ENCODE measurements around the gene KHK.
"Not testable (repeated sequence)": the region's sequence is repeated elsewhere in the genome, so short reads cannot be mapped to it uniquely, and the experiment has no call there.

The KHK gene

DNA sequence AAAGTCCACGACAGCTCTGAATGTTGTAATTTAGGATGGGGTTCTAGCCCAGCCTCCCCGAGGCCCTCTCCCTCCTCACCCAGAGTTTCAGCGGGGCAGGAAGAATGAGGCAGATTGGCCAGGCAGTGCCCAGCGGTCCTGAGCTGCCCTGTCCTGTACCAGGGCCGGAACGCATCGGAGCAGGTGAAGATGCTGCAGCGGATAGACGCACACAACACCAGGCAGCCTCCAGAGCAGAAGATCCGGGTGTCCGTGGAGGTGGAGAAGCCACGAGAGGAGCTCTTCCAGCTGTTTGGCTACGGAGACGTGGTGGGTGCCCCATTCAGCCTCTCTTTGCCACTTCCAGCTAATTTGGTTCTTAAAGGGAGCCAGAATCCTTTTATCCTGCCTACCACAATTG, 10.8 kb downstream of the KHK start:
- no peak for DNase-seq

DNA sequence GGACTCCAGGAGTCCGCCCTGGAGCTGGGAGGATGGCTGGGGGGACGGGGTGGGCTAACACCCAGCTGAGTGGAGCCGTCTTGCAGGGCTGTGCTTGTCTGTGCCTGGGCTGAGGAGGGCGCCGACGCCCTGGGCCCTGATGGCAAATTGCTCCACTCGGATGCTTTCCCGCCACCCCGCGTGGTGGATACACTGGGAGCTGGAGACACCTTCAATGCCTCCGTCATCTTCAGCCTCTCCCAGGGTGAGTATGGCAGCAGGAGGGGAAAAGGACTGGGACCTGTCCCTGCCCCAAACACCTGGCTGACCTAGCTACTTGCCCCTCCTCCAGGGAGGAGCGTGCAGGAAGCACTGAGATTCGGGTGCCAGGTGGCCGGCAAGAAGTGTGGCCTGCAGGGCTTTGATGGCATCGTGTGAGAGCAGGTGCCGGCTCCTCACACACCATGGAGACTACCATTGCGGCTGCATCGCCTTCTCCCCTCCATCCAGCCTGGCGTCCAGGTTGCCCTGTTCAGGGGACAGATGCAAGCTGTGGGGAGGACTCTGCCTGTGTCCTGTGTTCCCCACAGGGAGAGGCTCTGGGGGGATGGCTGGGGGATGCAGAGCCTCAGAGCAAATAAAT, 12.9 kb downstream of the KHK start:
- no peak for DNase-seq

DNA sequence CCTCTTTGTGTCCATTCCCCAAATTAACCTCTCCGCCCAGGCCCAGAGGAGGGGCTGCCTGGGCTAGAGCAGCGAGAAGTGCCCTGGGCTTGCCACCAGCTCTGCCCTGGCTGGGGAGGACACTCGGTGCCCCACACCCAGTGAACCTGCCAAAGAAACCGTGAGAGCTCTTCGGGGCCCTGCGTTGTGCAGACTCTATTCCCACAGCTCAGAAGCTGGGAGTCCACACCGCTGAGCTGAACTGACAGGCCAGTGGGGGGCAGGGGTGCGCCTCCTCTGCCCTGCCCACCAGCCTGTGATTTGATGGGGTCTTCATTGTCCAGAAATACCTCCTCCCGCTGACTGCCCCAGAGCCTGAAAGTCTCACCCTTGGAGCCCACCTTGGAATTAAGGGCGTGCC, 13.5 kb downstream of the KHK start:
- DNase-seq: no peak

DNA sequence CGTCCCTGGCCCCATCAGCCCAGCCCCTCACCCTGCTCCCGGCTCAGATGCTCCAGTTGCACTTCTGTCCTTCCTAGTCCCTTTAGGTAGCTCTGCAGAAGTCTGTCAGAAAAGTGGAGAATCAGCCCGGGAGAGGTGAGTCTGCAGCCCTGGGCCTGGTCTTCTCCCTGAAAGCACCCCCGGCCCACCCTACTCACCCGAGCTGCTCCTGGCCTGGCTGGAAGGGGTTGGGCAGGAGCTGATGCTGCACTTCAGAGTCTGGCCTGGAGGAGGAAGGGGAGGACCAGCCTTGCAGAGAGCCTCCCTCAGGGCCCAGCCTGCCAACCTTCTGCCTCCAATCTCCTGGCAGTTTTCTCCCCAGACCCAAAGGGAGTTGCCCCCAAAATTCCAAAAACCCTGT, 15.8 kb downstream of the KHK start:
- DNase-seq: no peak

DNA sequence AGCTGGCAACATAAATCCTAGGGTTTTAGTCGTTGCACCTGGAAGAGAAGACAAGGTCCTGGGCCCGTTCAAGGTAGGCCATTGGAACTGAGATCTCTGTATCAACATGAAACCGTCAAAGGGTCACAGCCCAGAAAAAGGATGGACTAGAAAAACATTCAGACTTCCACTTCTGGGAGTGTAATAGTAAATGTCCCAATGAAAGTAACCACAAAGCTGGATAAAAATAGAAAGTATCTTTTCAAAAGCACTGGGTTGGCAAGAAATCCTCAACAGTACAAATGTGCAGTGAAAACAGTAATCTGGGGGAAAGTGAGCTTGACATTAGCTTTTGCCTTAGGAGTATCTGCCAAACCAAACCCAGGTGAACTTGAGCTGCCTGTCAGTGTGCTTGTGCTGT, 19.4 kb downstream of the KHK start:
- no peak for DNase-seq

DNA sequence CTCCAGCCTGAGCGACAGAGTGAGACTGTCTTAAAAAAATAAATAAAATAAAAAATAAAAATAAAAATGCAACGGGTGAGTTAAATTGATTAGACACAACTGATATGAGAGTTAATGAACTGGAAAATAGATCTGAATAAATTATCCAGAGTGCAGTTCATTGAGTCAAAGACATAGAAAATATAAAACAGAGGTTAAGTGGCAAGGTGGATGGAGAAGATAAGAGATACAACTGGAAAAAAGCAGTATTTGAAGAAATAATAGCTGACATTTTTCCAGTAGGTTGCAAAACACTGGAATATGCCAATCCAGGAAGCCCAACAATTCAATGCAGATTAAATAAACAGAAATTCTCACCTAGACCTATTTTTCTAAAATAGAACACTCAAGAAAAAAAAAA, 21.6 kb downstream of the KHK start:
- no peak for DNase-seq

DNA sequence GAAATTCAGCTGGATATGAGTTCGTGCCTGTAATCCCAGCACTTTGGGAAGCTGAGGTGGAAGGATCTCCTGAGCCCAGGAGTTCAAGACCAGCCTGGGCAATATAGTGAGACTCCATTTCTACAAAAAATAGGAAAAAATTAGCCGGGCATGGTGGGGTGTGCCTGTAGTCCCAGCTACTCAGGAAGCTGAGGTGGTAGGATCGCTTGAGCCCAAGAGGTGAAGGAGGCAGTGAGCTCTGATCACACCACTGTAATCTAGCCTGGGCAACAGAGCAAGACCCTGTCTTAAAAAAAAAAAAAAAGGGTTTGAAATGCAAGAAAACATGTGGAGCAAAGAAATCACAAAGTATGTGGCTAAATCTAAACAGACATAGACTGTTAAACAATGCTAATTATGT, 22.5 kb downstream of the KHK start:
- DNase-seq: no peak

DNA sequence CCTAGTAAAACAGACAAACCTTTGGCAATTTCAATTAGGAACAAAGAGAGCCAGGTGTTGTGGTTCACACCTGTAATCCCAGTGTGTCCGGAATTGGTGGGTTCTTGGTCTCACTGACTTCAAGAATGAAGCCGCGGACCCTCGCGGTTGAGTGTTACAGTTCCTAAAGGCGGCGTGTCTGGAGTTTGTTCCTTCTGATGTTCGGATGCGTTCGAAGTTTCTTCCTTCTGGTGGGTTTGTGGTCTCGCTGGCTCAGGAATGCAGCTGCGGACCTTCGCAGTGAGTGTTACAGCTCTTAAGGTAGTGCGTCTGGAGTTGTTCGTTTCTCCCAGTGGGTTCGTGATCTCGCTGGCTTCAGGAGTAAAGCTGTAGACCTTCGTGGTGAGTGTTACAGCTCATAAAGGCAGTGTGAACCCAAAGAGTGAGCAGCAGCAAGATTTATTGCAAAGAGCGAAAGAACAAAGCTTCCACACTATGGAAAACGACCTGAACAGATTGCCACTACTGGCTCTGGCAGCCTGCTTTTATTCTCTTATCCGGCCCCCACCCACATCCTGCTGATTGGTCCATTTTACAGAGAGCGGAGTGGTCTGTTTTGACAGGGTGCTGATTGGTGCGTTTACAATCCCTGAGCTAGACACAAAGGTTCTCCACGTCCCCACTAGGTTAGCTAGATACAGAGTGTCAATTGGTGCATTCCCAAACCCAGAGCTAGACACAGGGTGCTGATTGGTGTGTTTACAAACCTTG, 24.2 kb downstream of the KHK start:
- not testable (repeated sequence) for DNase-seq

DNA sequence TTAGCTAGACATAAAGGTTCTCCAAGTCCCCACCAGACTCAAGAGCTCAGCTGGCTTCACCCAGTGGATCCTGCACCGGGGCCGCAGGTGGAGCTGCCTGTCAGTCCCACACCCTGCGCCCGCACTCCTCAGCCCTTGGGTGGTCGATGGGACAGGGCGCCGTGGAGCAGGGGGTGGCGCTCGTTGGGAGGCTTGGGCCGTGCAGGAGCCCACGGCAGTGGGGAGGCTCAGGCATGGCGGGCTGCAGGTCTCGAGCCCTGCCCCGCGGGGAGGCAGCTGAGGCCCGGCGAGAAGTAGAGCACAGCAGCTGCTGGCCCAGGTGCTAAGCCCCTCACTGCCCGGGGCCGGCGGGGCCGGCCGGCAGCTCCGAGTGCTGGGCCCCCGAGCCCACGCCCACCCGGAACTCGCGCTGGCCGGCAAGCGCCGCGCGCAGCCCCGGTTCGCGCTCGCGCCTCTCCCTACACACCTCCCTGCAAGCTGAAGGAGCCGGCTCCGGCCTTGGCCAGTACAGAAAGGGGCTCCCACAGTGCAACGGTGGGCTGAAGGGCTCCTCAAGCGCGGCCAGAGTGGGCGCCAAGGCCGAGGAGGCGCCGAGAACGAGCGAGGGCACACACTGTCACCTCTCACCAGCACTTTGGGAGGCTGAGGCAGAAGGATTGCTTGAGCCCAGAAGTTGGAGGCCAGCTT, 25.0 kb downstream of the KHK start:
- not testable (repeated sequence) for DNase-seq

DNA sequence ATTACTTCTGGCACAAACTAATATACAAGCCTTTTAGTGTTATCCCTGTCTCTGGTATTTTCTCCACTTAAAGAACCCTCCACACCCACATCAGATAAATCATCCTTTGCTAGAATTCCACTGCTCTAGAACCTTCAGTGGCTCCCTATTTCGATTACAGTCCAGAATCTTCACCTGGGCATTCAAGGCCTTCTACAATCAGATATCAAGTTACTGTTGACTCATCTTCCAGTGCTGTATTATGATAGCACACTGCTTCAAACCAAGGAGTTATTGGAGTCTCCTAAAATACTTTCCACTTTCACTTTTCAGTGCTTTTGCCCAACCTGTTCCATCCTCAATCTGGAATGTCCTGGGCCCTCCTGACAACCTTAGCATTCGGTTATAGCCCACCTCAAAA, 28.9 kb downstream of the KHK start:
- DNase-seq: no peak

DNA sequence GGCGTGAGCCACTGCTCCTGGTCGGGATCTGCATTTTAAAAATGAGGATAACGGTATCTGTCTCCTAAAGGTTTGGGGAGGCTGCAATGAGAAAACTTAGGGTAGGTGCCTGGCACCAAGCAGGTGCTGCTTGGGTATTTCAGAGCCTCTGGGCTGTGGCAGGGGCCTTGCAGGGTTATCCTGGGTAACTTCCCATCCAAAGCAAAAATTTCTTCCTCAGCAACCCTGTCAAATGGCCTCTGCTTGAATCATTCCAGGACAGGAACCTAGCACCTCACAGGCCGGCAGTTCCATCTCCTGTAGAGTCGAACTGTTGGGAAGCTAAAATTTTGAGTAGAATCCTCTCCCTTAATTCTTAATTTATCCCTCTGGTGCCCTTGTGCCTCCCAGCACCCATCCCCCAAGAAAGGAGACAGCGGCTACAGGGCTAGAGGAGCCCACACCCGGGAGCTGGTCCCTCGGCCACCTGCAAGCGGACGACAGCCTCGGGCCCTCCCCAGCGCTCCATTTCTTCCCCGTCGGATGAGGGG, 31.5 kb downstream of the KHK start:
- no peak for DNase-seq

DNA sequence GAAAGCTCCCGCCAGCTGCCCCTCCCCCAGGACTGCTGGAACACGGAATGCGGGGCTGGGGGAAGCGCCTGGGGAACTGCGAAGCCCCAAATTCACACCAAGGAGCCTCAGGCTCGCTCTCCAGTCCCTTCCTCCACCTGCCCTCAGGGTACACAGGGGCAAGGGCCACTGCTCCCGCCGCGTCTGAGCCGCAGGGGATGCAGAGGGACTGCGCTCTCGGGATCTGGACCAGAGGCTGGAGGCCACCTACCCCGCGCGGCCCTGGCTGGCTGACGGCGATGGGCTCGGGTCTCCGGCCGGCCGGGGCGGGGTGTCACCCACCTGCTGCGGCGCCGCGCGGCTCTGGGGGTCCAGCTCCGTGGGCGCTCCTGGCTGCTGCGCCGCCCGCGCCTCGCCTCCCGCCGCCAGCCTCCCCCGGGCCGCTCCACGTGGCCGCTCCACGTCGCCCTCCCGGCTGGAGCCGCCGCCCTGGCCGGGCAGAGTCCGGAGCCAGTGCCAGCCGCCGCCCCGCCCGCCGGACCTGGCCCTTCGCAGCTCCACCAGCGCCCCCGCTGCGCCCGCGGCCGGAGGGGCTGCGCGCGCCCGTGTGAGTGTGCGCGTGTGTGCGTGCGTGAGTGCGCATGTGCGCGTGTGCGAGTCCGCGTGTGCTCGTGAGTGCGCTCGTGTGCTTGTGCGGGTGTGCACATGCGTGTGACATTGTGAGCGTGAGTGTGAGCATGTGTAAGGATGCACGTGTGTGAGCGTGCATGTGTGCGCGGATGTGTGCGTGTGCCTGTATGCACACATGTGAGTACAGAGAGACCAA, 32.2 kb downstream of the KHK start, which contains the start of gene CGREF1:
Gene CGREF1, minus strand, starts transcription at position 604 of the 805 bp plus-strand sequence. CDS start 14,762 bp downstream, outside the sequence.
- no peak for DNase-seq

DNA sequence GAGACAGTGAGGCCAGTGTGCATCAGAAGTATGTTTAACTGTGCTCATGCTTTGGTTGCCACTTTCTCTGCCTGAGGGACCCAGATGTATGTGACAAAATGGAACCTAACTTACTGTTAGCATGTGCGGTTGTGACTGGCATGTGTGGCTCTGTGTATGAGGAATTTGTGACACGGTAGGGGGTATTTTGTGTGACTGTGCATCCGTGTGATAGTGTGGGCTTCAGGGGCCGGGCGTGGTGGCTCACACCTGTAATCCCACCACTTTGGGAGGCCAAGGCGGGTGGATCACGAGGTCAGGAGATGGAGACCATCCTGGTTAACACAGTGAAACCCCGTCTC, 32.7 kb downstream of the KHK start:
- DNase-seq: not testable (repeated sequence)

DNA sequence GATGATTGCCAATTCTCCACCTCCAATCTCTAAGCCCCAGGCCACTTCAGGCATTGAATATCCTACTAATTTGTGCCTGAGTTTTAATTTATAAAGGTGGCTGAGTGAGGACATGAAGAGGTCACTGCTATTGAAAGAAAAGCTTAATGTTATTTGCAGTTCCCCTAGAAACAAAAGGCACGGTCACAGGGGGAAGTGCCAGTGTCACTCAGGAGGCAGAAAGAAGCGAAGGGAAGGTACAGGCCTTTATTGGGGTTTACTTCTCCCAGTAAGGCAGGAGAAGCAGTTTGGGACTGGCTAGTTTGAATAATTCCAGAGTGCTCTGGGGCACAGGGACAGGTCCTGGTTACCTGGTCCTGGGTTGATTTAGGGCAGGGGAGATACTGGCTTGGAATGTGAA, 35.3 kb downstream of the KHK start:
- no peak for DNase-seq

DNA sequence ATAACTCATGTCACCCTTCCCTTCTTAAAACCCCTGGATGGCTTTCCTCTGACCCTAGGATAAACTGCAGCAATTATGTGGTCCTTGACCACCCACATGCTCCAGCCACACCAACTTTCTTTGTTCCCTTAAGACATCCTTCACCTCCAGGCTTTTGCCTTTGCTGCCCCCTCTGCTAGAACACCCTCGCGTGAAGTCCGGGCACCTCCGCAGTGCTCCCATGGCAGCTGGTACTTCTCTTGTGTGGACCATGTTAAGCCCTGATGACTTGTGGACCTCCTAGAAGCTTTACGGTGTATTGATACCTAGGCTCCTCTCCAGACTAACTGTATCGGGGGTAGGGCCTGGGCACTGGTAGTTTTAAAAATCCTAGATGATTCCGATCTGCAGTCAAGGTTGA, 36.2 kb downstream of the KHK start:
- no peak for DNase-seq

DNA sequence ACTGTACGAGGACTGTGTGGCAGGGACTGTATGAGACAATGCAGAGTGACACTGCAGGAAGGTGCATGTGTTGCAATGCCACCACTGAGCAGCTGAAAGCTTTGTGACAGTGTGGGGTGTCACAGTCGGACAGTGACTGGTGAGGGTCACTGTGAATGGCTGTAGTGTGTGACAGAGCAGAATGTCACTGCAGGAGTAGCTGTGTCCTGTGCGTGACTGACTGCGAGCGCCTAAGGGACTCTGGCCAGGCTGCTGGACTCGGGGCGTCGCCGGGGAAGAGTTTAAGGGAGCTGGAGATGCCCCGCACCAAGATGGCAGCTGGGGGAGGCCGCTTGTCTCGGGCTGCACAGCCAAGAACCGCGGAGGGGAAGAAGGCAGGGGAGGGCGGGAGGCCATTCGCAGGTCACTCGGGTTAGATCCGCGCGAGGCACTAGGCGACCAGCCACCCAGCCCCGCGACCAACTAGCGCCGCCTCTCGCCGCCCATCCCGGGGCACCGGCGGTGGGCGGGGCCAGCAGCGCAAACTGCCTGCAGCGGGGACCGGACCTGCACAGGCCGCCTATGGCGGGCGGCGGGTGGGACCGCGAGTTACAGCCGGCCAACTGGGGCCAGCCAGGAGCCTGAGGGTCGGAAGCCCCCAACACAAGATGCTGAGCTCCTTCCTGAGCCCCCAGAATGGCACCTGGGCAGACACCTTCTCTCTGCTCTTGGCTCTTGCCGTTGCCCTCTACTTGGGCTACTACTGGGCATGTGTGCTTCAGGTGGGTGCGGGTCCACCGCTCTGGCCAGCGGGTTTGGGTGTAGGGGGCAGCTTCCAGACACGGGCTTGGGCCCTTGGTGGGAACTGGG, 37.0 kb downstream of the KHK start, which contains the start of gene ABHD1:
Gene ABHD1, plus strand, starts transcription at position 514 of the 849 bp plus-strand sequence. Its CDS starts 134 bp downstream, at position 648.
- peak; percentile 38 for DNase-seq

DNA sequence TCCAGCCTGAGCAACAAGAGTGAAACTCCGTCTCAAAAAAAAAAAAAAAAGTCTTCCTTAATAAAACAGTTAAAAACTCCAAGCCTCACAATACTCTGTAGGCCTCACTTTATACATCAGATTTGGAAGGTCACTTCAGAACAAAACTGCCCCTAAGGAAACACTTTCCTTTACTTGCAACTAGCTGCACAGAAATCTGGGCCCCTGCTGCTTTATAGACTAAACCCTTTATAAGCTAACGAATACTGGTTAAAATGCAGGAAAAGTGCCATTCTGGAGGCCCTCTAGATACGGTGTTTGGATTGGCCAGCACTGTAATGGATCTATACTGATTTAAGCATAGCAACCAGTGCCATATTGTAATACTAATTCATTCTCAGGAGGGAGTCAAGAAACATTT, 38.5 kb downstream of the KHK start:
- DNase-seq: no peak

DNA sequence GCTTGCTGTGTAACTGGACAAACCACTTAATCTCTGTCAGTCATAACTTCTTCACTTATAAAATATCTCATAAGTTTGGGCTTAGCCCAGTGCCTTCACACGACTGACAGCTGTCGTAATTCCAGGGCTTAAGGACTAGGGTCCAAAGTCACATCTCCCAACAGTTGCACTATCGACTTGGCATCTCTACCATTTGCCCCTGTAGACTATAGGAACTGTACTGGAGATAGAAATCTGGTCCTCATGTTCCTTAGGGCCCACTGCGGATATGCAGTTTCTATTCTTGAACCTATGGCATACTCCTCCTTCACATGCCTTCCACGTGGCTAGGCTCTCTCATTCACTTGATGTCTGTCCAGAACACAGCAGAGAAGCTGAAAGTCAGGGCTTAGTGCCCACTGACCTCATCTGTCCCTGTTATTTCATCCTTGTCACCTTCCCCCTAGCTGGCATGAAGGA, 39.7 kb downstream of the KHK start:
- no peak for DNase-seq

DNA sequence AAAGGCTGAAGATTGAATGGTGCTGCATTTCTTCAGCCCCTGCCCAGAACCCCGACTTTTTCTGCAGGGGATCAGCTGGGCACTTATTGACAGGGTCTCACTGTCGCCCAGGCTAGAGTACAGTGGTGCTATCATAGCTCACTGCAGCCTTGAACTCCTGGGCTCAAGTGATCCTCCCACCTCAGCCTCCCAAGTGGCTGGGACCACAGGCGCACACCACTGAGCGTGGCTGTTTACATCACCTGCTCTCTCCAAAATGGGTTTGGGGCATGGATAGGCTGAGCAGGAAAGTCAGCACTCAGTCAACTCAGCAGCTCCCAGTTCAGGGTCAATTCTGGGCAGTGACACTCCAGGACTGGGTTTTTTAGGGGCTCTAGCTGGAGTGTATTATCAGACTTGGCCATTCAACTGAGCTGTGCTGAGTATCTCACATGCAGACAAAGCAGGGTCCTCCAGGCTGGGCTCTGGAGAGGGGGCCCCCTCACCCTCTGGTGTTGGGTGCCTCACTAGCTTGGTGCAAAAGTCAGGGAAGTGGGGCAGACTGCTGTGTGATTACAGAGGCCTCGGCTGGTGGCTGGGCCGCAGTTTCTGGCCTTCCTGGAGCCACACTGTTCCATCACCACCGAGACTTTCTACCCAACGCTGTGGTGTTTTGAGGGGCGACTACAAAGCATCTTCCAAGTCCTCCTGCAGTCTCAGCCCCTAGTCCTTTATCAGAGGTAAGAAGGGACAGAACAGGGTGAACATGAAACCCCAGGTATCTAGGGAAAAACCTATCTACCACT, 41.5 kb downstream of the KHK start:
- DNase-seq: no peak

DNA sequence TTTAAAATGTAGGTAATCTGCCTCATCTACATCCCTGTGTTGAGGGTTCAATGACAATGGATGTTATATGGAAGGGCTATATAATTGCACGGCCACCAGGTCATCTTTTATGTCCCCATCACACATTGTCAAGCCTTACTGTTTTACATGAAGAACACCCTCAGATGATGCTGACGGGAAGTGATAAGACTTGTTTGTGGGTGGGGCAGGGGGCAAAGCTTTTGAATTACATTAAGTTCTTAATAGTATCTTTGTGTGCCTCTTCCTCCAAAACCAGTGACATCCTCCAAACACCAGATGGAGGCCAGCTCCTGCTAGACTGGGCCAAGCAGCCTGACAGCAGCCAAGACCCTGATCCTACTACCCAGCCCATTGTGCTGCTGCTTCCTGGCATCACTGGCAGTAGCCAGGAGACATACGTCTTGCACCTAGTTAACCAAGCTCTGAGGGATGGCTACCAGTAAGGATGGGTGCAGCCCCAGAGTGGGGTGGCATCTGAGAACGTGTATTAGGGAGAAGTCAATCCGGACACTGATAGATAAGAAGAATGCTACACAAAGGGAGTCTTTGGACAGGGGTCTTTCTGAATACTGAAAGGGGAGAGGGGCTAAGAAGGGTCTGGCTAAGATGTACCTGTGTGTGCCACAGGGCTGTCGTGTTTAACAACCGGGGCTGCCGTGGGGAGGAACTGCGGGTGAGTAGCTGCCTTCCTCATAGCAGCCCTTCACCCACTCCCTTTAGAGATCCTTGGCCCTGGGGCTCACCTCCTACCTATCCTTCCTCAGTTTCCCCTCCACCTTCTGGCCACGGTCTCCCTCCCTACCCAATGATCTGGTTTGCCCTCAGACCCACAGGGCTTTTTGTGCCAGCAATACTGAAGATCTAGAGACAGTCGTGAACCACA, 42.3 kb downstream of the KHK start:
- DNase-seq: no peak

Data from activated CD4-positive, alpha-beta T cell treated with anti-CD3 and anti-CD28 coated beads, Interleukin-2, amount 50 U/mL, for 16 hours (primary cell).